Stimulated activated CD8-positive, alpha-beta memory T cell treated with anti-CD3 and anti-CD28 coated beads, Interleukin-4, amount 100 ng/mL, for 48 hours (primary cell): ENCODE results near the gene FNBP1L.
"Not testable (repeated sequence)": the region's sequence is repeated elsewhere in the genome, so short reads cannot be mapped to it uniquely, and the experiment has no call there.

ENCODE experiments used
- DNase-seq: peaks from one replicate; pipeline ENCODE4 v3.0.0-alpha.2; 2020

Gene FNBP1L

DNA sequence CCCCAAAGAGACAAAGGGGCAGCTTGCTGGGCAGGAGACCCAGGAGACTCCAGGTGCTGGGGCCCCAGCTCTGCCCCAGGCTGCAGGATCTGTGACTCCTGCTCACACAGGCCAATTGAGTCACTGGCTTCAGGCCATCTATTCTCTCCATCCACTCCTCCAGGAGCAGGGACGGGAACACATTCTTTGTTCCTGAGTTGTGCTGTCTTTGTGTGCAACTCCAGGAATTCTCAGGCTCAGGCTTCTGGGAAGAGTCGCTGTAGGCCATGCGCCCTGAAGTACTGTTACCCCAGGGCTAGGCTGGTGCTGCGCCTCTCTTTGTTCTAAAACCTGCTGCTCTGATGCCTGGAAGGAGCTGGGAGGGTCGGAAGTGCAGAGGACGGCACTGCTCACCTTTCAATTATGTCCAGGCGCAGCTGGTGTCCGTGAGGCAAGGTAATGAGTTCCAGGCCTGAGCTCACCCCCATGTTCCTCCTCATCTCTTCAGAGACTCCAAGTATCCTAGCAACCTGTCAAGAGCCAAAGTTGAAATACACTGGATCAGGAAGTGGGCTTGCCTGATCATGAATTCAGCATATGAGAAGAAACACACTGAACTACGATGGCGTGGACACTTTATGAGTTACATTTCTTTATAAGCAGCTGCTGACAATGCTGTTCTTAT, 127.8 kb downstream of the FNBP1L start:
- no peak for DNase-seq

GRCh38 chr1:93576346-93576745, 128.4 kb downstream of the FNBP1L start:
- no peak for DNase-seq

GRCh38 chr1:93576746-93577145, 128.8 kb downstream of the FNBP1L start:
- no peak for DNase-seq

DNA sequence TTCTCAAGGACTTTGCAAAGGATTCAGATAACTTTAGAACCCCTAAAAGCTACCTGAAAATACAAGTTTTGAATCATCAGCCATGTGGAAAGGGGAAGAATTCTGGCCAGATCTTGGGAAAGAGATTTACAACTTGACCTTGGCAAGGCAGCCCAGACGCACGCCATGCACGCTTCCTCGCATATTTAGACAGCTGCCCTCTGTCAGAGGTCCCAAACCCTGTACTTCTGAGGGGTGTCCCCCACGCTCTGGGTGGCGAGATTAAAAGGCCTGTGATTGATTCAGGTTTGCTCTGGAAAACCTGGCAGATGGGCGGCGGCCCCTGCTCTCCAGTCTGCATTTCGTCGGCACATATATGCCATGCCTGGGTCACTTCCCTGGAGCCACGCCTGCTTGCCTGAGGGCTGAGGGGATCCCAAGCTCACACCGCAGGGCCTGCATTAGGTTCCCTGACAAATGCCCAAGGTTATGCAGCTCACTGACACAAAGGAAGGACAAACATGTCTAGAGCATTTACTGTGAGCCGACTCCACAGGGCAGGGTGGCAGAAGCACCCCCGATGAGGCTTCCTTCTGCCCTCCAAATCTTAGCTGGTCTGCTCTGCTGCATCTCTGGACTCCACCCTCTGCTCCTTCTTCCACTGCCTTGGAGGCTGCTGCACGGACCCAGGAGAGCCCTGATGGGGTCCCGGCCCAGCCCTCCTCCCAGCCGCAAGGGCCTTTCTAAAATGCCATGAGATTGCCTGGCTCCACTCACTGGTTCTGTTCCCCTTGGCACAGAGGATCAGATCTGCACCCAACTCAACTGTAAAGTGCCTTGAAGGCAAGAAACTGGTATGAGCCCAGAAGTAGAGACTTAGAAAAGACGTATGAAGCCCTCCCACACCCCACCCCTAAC, 129.9 kb downstream of the FNBP1L start:
- no peak for DNase-seq

DNA sequence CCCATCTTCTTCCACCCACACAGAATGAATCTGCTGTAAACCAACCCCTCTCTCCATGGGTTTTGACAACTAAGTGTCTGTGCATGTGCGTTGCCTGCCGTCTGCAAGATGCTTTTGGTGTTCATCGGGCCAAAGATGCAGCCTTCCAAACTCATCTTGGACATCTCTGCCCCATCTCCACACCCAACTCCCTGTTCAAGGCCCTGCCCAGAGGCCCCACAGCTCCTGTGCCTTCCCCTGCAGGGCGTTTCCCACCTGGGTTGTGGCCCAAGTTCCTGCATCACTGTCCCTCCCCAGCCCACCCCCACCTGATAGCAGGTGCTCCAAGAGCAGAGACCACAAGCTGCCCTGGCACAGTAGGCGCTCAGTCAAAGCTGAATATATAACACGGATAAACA, 130.5 kb downstream of the FNBP1L start:
- DNase-seq, result no peak

GRCh38 chr1:93578911-93579825, 131.2 kb downstream of the FNBP1L start:
- no peak for DNase-seq

DNA sequence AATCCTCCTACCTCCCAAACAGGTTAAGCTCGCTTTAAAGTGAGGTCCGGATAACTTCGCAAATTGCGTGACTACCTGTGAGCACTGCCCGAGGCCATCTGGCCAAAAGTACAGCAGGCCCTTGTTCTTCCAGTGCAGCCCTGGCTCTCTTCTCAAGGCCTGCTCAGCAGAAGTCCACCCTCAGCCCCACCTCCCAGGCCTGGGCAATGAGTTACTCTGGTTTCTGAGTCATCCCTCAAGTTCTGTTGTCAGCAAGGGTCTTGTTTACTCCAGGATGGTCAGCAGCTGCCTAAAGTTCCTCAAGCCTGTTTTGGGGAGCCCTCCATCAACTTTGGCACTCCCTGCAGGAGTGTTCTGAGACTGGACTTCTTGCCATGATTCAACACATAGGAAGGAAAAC, 132.0 kb downstream of the FNBP1L start:
- DNase-seq, result no peak

- DNase-seq, result no peak
Observed at GRCh38 chr1:93581917-93582850, 134.3 kb downstream of the FNBP1L start.

DNA sequence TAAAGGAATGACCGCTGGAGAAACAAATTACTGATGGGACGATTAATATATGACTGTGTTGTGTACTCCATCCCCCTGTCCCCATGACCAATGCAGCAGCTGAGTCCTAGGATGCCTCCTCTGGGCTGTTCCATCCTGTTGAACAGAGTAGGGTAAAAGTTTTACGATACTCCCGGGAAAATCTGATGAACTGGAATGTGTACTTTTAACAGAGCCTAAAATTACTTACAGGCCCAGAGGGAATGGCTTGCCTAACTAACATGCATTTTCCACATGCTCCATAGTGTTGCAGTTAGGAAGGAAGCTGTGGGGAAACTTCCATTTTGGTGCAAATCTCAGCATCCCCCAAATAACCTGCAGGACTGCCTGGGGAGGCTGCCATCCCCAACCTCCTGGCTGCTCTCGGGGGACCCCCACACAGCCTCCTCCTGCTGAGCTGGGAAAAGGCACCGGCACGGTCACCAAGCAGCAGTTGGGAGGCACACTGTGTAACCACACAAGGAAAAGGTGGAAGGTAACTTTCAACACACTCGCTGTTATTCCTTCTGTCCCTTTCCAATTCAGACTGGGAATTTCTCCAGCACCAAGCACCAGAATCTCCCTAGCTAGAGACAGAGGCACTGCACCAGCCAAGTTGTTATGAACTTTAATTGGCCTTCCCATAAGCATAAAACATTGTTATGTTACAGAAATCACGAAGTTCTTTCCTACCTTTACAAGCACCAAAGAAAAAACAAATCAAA, 136.5 kb downstream of the FNBP1L start:
- no peak for DNase-seq

GRCh38 chr1:93585059-93585966, 137.4 kb downstream of the FNBP1L start:
- no peak for DNase-seq

GRCh38 chr1:93587354-93587753, 139.4 kb downstream of the FNBP1L start:
- DNase-seq, result no peak

GRCh38 chr1:93588206-93588605, 140.3 kb downstream of the FNBP1L start:
- no peak for DNase-seq

DNA sequence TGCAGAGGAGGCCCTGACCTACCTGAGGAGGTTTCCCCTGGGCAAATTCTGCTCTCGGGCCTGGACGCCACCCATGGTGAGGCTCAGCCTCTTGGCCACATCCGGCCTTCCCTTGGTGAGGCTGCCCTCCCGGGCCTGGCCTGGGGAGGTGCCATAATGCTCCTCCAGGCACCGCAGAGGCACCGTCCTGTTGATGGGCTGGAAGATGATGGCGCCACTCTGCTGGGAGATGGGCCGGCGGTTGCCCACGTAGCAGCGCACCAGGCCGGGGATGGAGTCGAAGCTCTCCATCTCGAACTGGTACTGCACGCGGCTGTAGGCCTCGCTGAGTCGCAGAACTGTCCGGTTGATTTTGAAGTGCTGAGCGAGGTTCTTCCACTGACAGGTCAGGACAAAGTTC, 141.0 kb downstream of the FNBP1L start:
- DNase-seq, result no peak

- not testable (repeated sequence) for DNase-seq
Observed at GRCh38 chr1:93591291-93591675, 143.4 kb downstream of the FNBP1L start.

GRCh38 chr1:93591676-93592550, 144.0 kb downstream of the FNBP1L start:
- DNase-seq, result peak; percentile 51

DNA sequence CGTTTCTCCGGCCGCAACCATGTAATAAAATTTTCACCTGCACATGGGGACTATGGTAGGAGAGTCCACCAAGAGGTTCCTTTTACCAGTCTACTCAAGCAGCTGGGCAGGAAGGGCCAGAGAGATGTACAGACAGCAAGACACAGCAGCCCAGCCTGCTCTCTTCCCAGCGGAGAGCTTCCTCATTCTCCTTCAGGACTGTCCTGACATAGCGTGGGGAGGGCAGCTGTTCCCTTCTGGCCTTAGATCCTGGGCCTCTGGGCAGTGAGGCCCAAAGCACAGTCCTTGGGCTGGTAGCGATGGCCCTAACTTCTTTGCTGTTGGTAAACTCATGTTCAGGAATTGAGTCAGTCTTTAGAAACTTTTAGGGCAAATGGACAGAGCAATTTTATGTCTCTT, 144.6 kb downstream of the FNBP1L start:
- DNase-seq, result no peak

GRCh38 chr1:93593854-93594602, 146.1 kb downstream of the FNBP1L start:
- DNase-seq, result no peak

GRCh38 chr1:93594603-93594880, 146.6 kb downstream of the FNBP1L start:
- no peak for DNase-seq

DNA sequence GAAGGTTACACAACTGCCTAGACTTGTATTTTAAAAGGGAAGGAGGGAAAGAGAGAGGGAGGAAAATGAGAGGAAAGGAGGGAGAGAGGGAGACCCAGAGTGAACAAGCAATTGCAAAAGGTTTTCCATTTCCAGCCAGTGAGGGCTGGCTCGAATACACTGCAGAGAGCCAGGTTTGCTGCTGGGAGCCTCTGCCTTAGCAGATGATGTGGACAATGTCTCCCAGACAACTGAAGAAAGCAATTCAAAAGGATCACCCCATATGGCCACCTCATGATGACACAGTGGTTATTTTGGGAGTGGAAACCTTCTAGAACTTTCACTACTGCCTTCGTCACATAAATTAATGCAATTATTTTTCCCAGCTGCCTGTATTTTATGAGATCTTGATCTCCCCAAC, 147.3 kb downstream of the FNBP1L start:
- no peak for DNase-seq
